OCI-LY7 (cell line): ENCODE measurements around the gene NR5A2. TPM values are rescaled to one million over a fixed set of nuclear protein-coding genes. Genes with fewer than 3 reads are reported as not detected.
A peak's percentile ranks its signal among the peaks of the same experiment; 100 is the strongest.

ENCODE experiments used
- BruUV-seq: library from RNA; stranded (reverse); fragments of 400-500 nt; replicated peaks from 2 replicates; lab custom pipeline; 2021; lab: Mats Ljungman, UMichigan
- CTCF ChIA-PET: fragments of 300-600 bp; sonication (Branson Sonifier 250); formaldehyde crosslinking; loops from one replicate; lab custom pipeline; 2022; ENCODE audit warnings: antibody characterized with exemption; ENCODE audit not compliant: unreplicated experiment; lab: Charles Lee
- POLR2A ChIA-PET: fragments of 300-600 bp; sonication (Branson Sonifier 250); formaldehyde crosslinking; loops from one replicate; lab custom pipeline; 2022; ENCODE audit warnings: antibody characterized with exemption; lab: Charles Lee
- DNase-seq: peaks from one replicate; pipeline ENCODE4 v3.0.0-alpha.2; 2015; ENCODE audit warnings: low spot score
- H2AFZ ChIP-seq: fragments of 200-600 bp; sonication (generic), shearing (Covaris generic); 2 replicates; pipeline ENCODE4 v1.6.1; 2014; ENCODE audit warnings: mild to moderate bottlenecking, antibody characterized with exemption, low read length, moderate library complexity
- H3K27ac ChIP-seq: fragments of 200-600 bp; sonication (generic); 2 replicates; pipeline ENCODE4 v1.5.1; 2014; ENCODE audit warnings: mixed run types, low read depth, mild to moderate bottlenecking, moderate library complexity, low read length, inconsistent platforms; ENCODE audit not compliant: poor library complexity, severe bottlenecking
- H3K36me3 ChIP-seq: fragments of 200-600 bp; sonication (generic); 2 replicates; pipeline ENCODE4 v1.6.1; 2014; ENCODE audit warnings: mild to moderate bottlenecking, antibody characterized with exemption, low read length, moderate library complexity, mixed read lengths; ENCODE audit not compliant: insufficient read depth
- H3K4me1 ChIP-seq: fragments of 200-600 bp; sonication (generic); 2 replicates; pipeline ENCODE4 v1.5.1; 2014; ENCODE audit warnings: mild to moderate bottlenecking, low read length; ENCODE audit not compliant: insufficient read depth, poor library complexity, severe bottlenecking
- H3K4me2 ChIP-seq: fragments of 200-600 bp; sonication (generic); 2 replicates; pipeline ENCODE4 v1.6.1; 2014; ENCODE audit warnings: mild to moderate bottlenecking, low read length
- H3K4me3 ChIP-seq: fragments of 200-600 bp; sonication (generic); 2 replicates; pipeline ENCODE4 v1.5.1; 2014; ENCODE audit warnings: mild to moderate bottlenecking, low read depth, low read length; ENCODE audit not compliant: poor library complexity, severe bottlenecking
- H3K79me2 ChIP-seq: fragments of 200-600 bp; sonication (generic); 2 replicates; pipeline ENCODE4 v1.6.1; 2016; ENCODE audit warnings: low read depth, mild to moderate bottlenecking, low read length, moderate library complexity, mixed read lengths; ENCODE audit not compliant: insufficient read depth
- H3K9me2 ChIP-seq: fragments of 200-600 bp; sonication (generic); 2 replicates; pipeline ENCODE4 v1.6.1; 2016; ENCODE audit warnings: mild to moderate bottlenecking, low read length, mixed read lengths; ENCODE audit not compliant: insufficient read depth
- H3K9me3 ChIP-seq: fragments of 200-600 bp; sonication (generic); 2 replicates; pipeline ENCODE4 v1.6.1; 2014; ENCODE audit warnings: mild to moderate bottlenecking, mixed run types, low read length, mixed read lengths
- H4K20me1 ChIP-seq: fragments of 200-600 bp; sonication (generic); 2 replicates; pipeline ENCODE4 v1.6.1; 2014; ENCODE audit warnings: mild to moderate bottlenecking, antibody characterized with exemption, low read length, moderate library complexity, mixed read lengths; ENCODE audit not compliant: insufficient read depth
- CTCF ChIP-seq: fragments of 200-600 bp; sonication (generic); conservative IDR thresholded peaks from 2 replicates; pipeline ENCODE4 v1.5.1; 2014; ENCODE audit warnings: mild to moderate bottlenecking, antibody characterized with exemption, low read length, moderate library complexity, mixed read lengths
- EZH2phosphoT487 ChIP-seq: fragments of 200-600 bp; sonication (generic); IDR thresholded peaks from 2 replicates; pipeline ENCODE4 v1.6.1; 2018; ENCODE audit warnings: low read depth, borderline replicate concordance, mild to moderate bottlenecking, mixed run types, antibody characterized with exemption, low read length, moderate library complexity, mixed read lengths
- intact Hi-C: fragments of 100-400 bp; cut with micrococcal nuclease; formaldehyde crosslinking; loops from one replicate; pipeline ENCODE4 v1.10.0; 2022; ENCODE audit not compliant: unreplicated experiment
- total RNA-seq, 2 experiments: library from RNA; depleted of rRNA in 1 of 2; stranded (reverse); fragments of >200 nt in 1 of 2; shearing (Covaris generic) in 1 of 2; gene quantifications; 2 replicates each; pipeline ENCODE4 v1.2.3, GENCODE V29; 2014 to 2022

NR5A2 gene
- total RNA-seq, 2 experiments from 2014 or later = 2.3 to 3.9 TPM

GRCh38 chr1:200081969-200082245, 54.4 kb downstream of the NR5A2 start:
- no peak for DNase-seq
- Histone ChIP-seq H3K4me2 (peak overlapping the region; percentile 53), H3K79me2 (no peaks in the 10 kb centered on the region), H3K36me3 (no peaks in the 10 kb centered on the region), H3K27ac (no peak overlapping the region), H3K9me3 (no peaks in the 10 kb centered on the region), H3K9me2 (no peaks in the 10 kb centered on the region), H3K4me1 (peaks cover 11% of the 10 kb centered on the region), H3K4me3 (no peak overlapping the region), H2AFZ (peak overlapping the region; percentile 73; the same call in 1 of the 2 replicates), H4K20me1 (no peaks in the 10 kb centered on the region)
- ChIA-PET POLR2A (interaction anchor here (0.6 to 1.5 kb wide), 3 partner anchors 16 to 1062 kb away, joined by 3 read pairs; no protein-coding TSS in a partner anchor), CTCF (no interaction called here)
- no TSS peak for BruUV-seq
- intact Hi-C loops = no loop called here
- TF ChIP-seq EZH2phosphoT487 (no peak), CTCF (no peak)

GRCh38 chr1:200082329-200082728, 54.8 kb downstream of the NR5A2 start:
- Histone ChIP-seq H3K79me2 (no peaks in the 10 kb centered on the region), H3K9me2 (no peaks in the 10 kb centered on the region), H2AFZ (no peak overlapping the region), H3K4me3 (no peak overlapping the region), H3K4me2 (no peak overlapping the region), H3K27ac (no peak overlapping the region), H3K4me1 (peaks cover 11% of the 10 kb centered on the region), H3K36me3 (no peaks in the 10 kb centered on the region), H4K20me1 (no peaks in the 10 kb centered on the region), H3K9me3 (no peaks in the 10 kb centered on the region)
- TF ChIP-seq CTCF (no peak), EZH2phosphoT487 (no peak)
- no TSS peak for BruUV-seq
- no peak for DNase-seq
- POLR2A ChIA-PET = interaction anchor here (0.6 to 1.5 kb wide), 3 partner anchors 16 to 1063 kb away, joined by 3 read pairs; no protein-coding TSS in a partner anchor
- CTCF ChIA-PET = no interaction called here
- intact Hi-C loops = no loop called here

GRCh38 chr1:200090252-200091159, 63.0 kb downstream of the NR5A2 start:
- BruUV-seq = no TSS peak
- Histone ChIP-seq H3K36me3 (no peaks in the 10 kb centered on the region), H4K20me1 (no peaks in the 10 kb centered on the region), H3K4me1 (no peaks in the 10 kb centered on the region), H3K9me2 (no peaks in the 10 kb centered on the region), H2AFZ (no peak overlapping the region), H3K4me2 (no peak overlapping the region), H3K9me3 (no peaks in the 10 kb centered on the region), H3K4me3 (no peak overlapping the region), H3K27ac (no peak overlapping the region), H3K79me2 (no peaks in the 10 kb centered on the region)
- ChIA-PET CTCF (no interaction called here), POLR2A (interaction anchor here (0.6 to 1.0 kb wide), 4 partner anchors 9 to 162 kb away, joined by 3 to 4 read pairs (median 3); no protein-coding TSS in a partner anchor)
- intact Hi-C loops = no loop called here
- TF ChIP-seq EZH2phosphoT487 (no peak), CTCF (peak; percentile 63)
- DNase-seq = peak; percentile 16
